GM21786 (cell line): ENCODE measurements around the gene IRF2BPL.

Experiments
- ATAC-seq: cut with Tn5 transposase; IDR thresholded peaks from one replicate; pipeline ENCODE4 v1.9.1; 2021; ENCODE audit not compliant: unreplicated experiment

IRF2BPL gene

GRCh38 chr14:77055306-77055705 lies 26.8 kb upstream of the IRF2BPL start:
- no peak for ATAC-seq

GRCh38 chr14:77053046-77053841 lies 24.7 kb upstream of the IRF2BPL start:
- peak; percentile 56 for ATAC-seq

- no peak for ATAC-seq
Measured at GRCh38 chr14:77052281-77053044, 24.0 kb upstream of the IRF2BPL start.

GRCh38 chr14:77051116-77051515 lies 22.6 kb upstream of the IRF2BPL start:
- no peak for ATAC-seq

- ATAC-seq, result no peak
Measured at GRCh38 chr14:77046721-77047120, 18.2 kb upstream of the IRF2BPL start.

GRCh38 chr14:77045238-77046162 lies 17.0 kb upstream of the IRF2BPL start:
- no peak for ATAC-seq

GRCh38 chr14:77044783-77045237 lies 16.3 kb upstream of the IRF2BPL start:
- no peak for ATAC-seq

- ATAC-seq, result no peak
Measured at GRCh38 chr14:77043984-77044485, 15.5 kb upstream of the IRF2BPL start.

GRCh38 chr14:77043177-77043983 lies 14.9 kb upstream of the IRF2BPL start:
- ATAC-seq, result no peak

- ATAC-seq, result no peak
Measured at GRCh38 chr14:77041881-77042545, 13.5 kb upstream of the IRF2BPL start.

- ATAC-seq, result no peak
Measured at GRCh38 chr14:77040741-77041653, 12.5 kb upstream of the IRF2BPL start.

GRCh38 chr14:77040059-77040740 lies 11.7 kb upstream of the IRF2BPL start:
- ATAC-seq, result peak; percentile 55

GRCh38 chr14:77039285-77040058 lies 11.0 kb upstream of the IRF2BPL start:
- no peak for ATAC-seq

GRCh38 chr14:77037938-77038568 lies 9.5 kb upstream of the IRF2BPL start:
- no peak for ATAC-seq

GRCh38 chr14:77037215-77037937 lies 8.9 kb upstream of the IRF2BPL start:
- ATAC-seq, result no peak
